Measurements from ENCODE around the gene COL11A2. TPM values are rescaled to one million over a fixed set of nuclear protein-coding genes. Genes with fewer than 3 reads are reported as not detected.

The COL11A2 gene
- total and polyA plus RNA-seq, 2 of the 13 experiments (the other 11 are each of a cell fraction or from before 2014, with no cell fraction given), result 0.55 TPM

DNA sequence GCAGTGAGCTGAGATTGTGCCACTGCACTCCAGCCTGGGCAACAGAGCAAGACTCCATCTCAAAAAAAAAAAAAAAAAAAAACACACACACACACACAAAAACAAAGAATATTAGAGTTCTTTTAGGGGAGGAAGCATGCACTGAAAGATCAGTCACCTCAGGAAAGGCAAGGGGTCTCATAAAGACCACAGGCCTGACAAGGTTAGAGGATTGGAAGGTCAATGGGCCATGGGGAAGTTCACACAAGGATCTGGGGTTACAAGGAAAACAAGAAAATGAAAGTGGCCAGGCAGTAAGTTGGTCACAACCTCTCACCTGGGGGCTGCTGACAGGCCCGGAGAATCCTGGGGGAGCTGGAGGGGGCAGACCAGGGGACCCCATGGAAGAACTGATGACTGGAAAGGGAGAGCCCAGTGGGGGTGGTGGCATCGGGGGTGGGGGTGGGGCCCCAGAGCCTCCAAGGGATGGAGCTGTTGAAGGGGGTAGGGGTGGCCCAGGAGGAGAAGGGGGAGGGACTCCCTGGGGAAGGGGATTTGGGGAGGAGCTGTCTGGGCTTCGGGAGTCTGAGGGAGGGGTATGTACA is 6.7 kb upstream of the COL11A2 start:
- intact Hi-C loops (cut with micrococcal nuclease; ENCODE audit: unreplicated experiment) (loop anchor here (5.0 kb wide), 2 partner anchors 193 to 227 kb away; partner anchors contain the start of gene KIFC1), in situ Hi-C loops (cut with HindIII; ENCODE audit: extremely low pct_ligation_motif_present, low pct_unique_long_range_greater_than_20kb) (no loop called here)
- FAIRE-seq, result no peak
- Histone ChIP-seq H3K27ac (ENCODE audit: extremely low read length, insufficient read depth, low read length) (peak overlapping the region; percentile 99), H3K27me3 (ENCODE audit: control insufficient read depth in 1 of 2, insufficient read depth in 2 of 2, low read length in 2 of 2) (peaks cover 0 to 4% of the 10 kb centered on the region in 2 experiments; a peak in 1 of 5 replicates), H3K4me1 (ENCODE audit: insufficient read depth, low read length) (peaks cover 54% of the 10 kb centered on the region), H3K36me3 (replicated peaks in 1 of 2; ENCODE audit: control insufficient read depth in 1 of 2, insufficient read depth in 2 of 2, low read length in 2 of 2) (peaks cover 29 to 55% of the 10 kb centered on the region in 2 experiments), H3K4me3 (replicated peaks in 1 of 3; ENCODE audit: insufficient read depth in 1 of 3, low read depth in 2 of 3, low read length in 3 of 3) (peak overlapping the region; percentile 87 to 93 (median 93)), H3K9me3 (ENCODE audit: low read length) (no peaks in the 10 kb centered on the region), H4K20me1 (ENCODE audit: insufficient read depth, low read length) (peaks cover 25% of the 10 kb centered on the region), H2AFZ (ENCODE audit: low read length) (no peak overlapping the region), H3K9ac (ENCODE audit: insufficient read depth, low read depth, low read length) (peak overlapping the region; percentile 99), H3K4me2 (ENCODE audit: low read depth, low read length) (peak overlapping the region; percentile 98), H3K79me2 (ENCODE audit: insufficient read depth, low read length) (peaks cover 36% of the 10 kb centered on the region)
- BruUV-seq (replicated peaks), result no TSS peak
- DNase-seq (ENCODE audit: low spot score), result no peak
- peak; percentile 4 for TF ChIP-seq ASH2L (IDR thresholded peaks at IDR 0.05; ENCODE audit: insufficient read length, low read depth, low read length)
- no peak for TF ChIP-seq ZNF431 (CRISPR knock-in tag; IDR thresholded peaks at IDR 0.05; ENCODE audit: borderline replicate concordance, low read depth)
- TF ChIP-seq PRMT3 (CRISPR knock-in tag; IDR thresholded peaks at IDR 0.05; ENCODE audit: borderline replicate concordance, low read depth), result no peak
- TF ChIP-seq ZNF749 (CRISPR knock-in tag; IDR thresholded peaks at IDR 0.05; ENCODE audit: borderline replicate concordance), result no peak
- TF ChIP-seq, protein P1, sequence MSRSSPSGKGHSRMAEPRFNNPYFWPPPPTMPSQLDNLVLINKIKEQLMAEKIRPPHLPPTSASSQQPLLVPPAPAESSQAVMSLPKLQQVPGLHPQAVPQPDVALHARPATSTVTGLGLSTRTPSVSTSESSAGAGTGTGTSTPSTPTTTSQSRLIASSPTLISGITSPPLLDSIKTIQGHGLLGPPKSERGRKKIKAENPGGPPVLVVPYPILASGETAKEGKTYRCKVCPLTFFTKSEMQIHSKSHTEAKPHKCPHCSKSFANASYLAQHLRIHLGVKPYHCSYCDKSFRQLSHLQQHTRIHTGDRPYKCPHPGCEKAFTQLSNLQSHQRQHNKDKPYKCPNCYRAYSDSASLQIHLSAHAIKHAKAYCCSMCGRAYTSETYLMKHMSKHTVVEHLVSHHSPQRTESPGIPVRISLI (CRISPR knock-in tag; IDR thresholded peaks at IDR 0.05; ENCODE audit: borderline replicate concordance), result peak; percentile 44; the same call in 1 of the 2 replicates
- no peak for TF ChIP-seq SALL2 (CRISPR knock-in tag; IDR thresholded peaks at IDR 0.05)
- TF ChIP-seq ZNF121 (CRISPR knock-in tag; IDR thresholded peaks at IDR 0.05), result peak; percentile 91
- peak; percentile 4; the same call in 1 of the 2 replicates for TF ChIP-seq TMF1 (CRISPR knock-in tag; IDR thresholded peaks at IDR 0.05; ENCODE audit: low read depth)
- TF ChIP-seq MTA1 (CRISPR knock-in tag; IDR thresholded peaks at IDR 0.05; ENCODE audit: borderline replicate concordance), result 0 out of 2 replicates have a peak, but pooled peaks have one; percentile 7
- 0 out of 2 replicates have a peak, but pooled peaks have one; percentile 8 for TF ChIP-seq CC2D1A (CRISPR knock-in tag; IDR thresholded peaks at IDR 0.05)
- TF ChIP-seq ZMYM3 (CRISPR knock-in tag; IDR thresholded peaks at IDR 0.05), result peak; percentile 7; the same call in 1 of the 2 replicates
- 3% methylated on average over 3 of the region's 3 CpGs for WGBS (ENCODE audit: low lambda C conversion rate)
- ATAC-seq, result no peak
- ChIA-PET POLR2A (interaction anchor here (0.7 to 4.1 kb wide), 16 partner anchors 9 to 305 kb away, joined by 3 to 69 read pairs (median 9); partner anchors contain the start of genes B3GALT4, BRD2, RGL2 and RING1), CTCF (ENCODE audit: low intra/inter-chr PET ratio, low total read pairs) (no interaction called here)
